Thyroid gland (tissue), 4 donors: ENCODE measurements around the gene NLRC4. TPM values are rescaled to one million over a fixed set of nuclear protein-coding genes. Genes with fewer than 3 reads are reported as not detected.
"Not testable (repeated sequence)": the region's sequence is repeated elsewhere in the genome, so short reads cannot be mapped to it uniquely, and the experiment has no call there.

Experiments used
- DNase-seq, 2 donors: peaks; one replicate each; pipeline ENCODE4 v3.0.0-alpha.2; 2019
- H3K27ac ChIP-seq, 3 donors: fragments of 200-600 bp; sonication (generic); 1 replicate in 2 of 3; 2 replicates in 1 of 3; pipeline ENCODE4 v1.5.1; 2016 to 2019; ENCODE audit warnings: mild to moderate bottlenecking in 1 of 3, moderate library complexity in 1 of 3
- H3K27me3 ChIP-seq: fragments of 200-600 bp; sonication (generic); one replicate; pipeline ENCODE4 v1.5.1; 2019
- H3K36me3 ChIP-seq, 2 donors: fragments of 200-600 bp; sonication (generic); one replicate each; pipeline ENCODE4 v1.5.1; 2016 to 2019
- H3K4me1 ChIP-seq, 2 donors: fragments of 200-600 bp; sonication (generic); one replicate each; pipeline ENCODE4 v1.5.1; 2017 to 2019
- H3K4me3 ChIP-seq, 3 donors: fragments of 200-600 bp; sonication (generic); replicated peaks in 1 of 3; 1 replicate in 2 of 3; 2 replicates in 1 of 3; pipeline ENCODE4 v1.5.1; 2016; ENCODE audit warnings: mild to moderate bottlenecking in 1 of 3
- H3K9me3 ChIP-seq: fragments of 200-600 bp; sonication (generic); one replicate; pipeline ENCODE4 v1.5.1; 2017
- POLR2A ChIP-seq, 2 donors: fragments of 450-650 bp; IDR thresholded peaks; one replicate each; pipeline ENCODE4 v1.6.1; 2017; ENCODE audit warnings: antibody characterized with exemption in 2 of 2, mild to moderate bottlenecking in 2 of 2, moderate library complexity in 1 of 2
- WGBS, 2 donors: methylation state at CpG; one replicate each; pipeline ENCODE4 v1.1.5; 2017; 5-methylcytosine and 5-hydroxymethylcytosine counted together
- intact Hi-C: fragments of 100-400 bp; cut with DNase I; formaldehyde crosslinking; loops from one replicate; pipeline ENCODE4 v1.15.1; 2023
- total RNA-seq, 4 donors: library from RNA; depleted of rRNA; stranded (reverse); fragments of >200 nt; gene quantifications; one replicate each; pipeline ENCODE4 v1.2.3, GENCODE V29; 2016
- TF ChIP-seq, protein P1 (sequence below), 6 experiments: fragments of 200-600 bp in 3 of 6; fragments of 450-650 bp in 3 of 6; sonication (generic) in 3 of 6; IDR thresholded peaks; one replicate each; pipeline ENCODE4 v1.5.1; 2016 to 2019; ENCODE audit warnings: antibody characterized with exemption in 6 of 6, mild to moderate bottlenecking in 2 of 6, inconsistent platforms in 1 of 6, moderate library complexity in 1 of 6

NLRC4 gene, protein sequence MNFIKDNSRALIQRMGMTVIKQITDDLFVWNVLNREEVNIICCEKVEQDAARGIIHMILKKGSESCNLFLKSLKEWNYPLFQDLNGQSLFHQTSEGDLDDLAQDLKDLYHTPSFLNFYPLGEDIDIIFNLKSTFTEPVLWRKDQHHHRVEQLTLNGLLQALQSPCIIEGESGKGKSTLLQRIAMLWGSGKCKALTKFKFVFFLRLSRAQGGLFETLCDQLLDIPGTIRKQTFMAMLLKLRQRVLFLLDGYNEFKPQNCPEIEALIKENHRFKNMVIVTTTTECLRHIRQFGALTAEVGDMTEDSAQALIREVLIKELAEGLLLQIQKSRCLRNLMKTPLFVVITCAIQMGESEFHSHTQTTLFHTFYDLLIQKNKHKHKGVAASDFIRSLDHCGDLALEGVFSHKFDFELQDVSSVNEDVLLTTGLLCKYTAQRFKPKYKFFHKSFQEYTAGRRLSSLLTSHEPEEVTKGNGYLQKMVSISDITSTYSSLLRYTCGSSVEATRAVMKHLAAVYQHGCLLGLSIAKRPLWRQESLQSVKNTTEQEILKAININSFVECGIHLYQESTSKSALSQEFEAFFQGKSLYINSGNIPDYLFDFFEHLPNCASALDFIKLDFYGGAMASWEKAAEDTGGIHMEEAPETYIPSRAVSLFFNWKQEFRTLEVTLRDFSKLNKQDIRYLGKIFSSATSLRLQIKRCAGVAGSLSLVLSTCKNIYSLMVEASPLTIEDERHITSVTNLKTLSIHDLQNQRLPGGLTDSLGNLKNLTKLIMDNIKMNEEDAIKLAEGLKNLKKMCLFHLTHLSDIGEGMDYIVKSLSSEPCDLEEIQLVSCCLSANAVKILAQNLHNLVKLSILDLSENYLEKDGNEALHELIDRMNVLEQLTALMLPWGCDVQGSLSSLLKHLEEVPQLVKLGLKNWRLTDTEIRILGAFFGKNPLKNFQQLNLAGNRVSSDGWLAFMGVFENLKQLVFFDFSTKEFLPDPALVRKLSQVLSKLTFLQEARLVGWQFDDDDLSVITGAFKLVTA
- total RNA-seq = 1 to 10 TPM in 1 of 4 donors, under 1 TPM in 3; 0.29 to 1.7 (median 0.34) TPM

DNA sequence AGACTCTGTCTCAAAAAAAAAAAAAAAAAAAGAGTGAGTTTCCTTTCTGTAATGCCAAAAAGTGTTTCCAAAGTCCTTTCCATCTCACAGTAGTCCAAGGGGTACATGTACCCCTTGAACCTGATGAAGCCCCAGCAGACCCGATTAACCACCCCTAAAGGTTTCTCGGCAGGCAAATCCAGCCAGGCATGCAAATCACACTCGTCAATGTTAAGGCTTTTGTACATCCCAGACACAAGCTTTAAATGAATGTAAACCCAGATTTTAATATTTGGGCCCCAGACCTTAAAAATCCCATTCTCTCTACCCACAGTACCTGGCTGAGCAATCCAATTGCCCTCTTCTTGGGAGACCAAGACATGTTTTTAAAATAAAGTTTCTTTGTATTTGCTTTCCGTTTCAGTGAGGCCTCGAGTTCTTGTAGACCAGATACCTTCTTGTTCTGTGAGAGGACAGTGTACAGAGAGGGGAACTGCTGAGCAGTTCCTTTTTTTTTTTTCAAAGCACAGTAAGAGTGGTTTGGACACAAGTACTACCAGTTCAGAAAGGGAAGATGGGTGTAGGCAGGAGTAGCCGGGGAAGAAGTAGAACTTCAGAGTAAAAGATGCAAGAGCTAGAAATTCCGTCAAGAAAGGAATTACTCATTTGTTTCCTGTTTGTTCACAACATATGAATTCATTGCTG, at the start of gene NLRC4:
Gene NLRC4 (minus strand): TSS at position 465 of the 684 bp plus-strand sequence. CDS start 8,111 bp downstream, outside the sequence.
- TF ChIP-seq POLR2A (IDR thresholded peaks at IDR 0.05) = no peak
- TF ChIP-seq, protein P1, sequence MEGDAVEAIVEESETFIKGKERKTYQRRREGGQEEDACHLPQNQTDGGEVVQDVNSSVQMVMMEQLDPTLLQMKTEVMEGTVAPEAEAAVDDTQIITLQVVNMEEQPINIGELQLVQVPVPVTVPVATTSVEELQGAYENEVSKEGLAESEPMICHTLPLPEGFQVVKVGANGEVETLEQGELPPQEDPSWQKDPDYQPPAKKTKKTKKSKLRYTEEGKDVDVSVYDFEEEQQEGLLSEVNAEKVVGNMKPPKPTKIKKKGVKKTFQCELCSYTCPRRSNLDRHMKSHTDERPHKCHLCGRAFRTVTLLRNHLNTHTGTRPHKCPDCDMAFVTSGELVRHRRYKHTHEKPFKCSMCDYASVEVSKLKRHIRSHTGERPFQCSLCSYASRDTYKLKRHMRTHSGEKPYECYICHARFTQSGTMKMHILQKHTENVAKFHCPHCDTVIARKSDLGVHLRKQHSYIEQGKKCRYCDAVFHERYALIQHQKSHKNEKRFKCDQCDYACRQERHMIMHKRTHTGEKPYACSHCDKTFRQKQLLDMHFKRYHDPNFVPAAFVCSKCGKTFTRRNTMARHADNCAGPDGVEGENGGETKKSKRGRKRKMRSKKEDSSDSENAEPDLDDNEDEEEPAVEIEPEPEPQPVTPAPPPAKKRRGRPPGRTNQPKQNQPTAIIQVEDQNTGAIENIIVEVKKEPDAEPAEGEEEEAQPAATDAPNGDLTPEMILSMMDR (IDR thresholded peaks at IDR 0.05) = no peak
- intact Hi-C loops = no loop called here
- no peak within 1 kb of the TSS for H3K27ac ChIP-seq

DNA sequence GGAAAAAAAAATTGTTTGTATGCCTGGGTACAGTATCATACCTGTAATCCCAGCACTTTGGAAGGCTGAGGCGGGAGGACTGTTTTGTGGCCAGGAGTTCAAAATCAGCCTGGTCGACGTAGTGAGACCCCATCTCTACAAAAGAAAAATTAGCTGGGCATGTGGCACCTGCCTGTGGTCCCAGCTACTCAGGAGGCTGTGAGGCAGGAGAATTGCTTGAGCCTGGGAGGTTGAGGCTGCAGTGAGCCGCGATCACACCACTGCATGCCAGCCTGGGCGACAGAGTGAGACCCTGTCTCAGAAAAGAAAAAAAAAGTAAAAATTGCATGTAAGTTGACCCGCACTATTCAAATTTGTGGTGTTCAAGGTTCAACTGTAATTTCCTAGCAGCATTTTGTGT, 45.9 kb upstream of the NLRC4 start:
- H3K9me3 ChIP-seq = no peaks in the 10 kb centered on the region
- H3K27ac ChIP-seq = no peak overlapping the region
- DNase-seq = no peak
- intact Hi-C loops = no loop called here
- peaks cover 0 to 8% of the 10 kb centered on the region in 2 donors for H3K36me3 ChIP-seq
- no peak overlapping the region for H3K4me3 ChIP-seq
- TF ChIP-seq, protein P1 (IDR thresholded peaks at IDR 0.05) = no peak
- TF ChIP-seq POLR2A (IDR thresholded peaks at IDR 0.05) = no peak
- 90 to 97% methylated on average over 7 of the region's 7 CpGs for WGBS, 2 donors
- H3K4me1 ChIP-seq = no peaks in the 10 kb centered on the region
- H3K27me3 ChIP-seq = no peaks in the 10 kb centered on the region

More for the DNA sequence above, at the start of gene NLRC4:
- Histone ChIP-seq H3K4me3 (no peak within 1 kb of the TSS), H3K4me1 (no peaks in the 10 kb centered on the region), H3K36me3 (no peaks in the 10 kb centered on the region), H3K27me3 (no peaks in the 10 kb centered on the region), H3K9me3 (no peaks in the 10 kb centered on the region)
- DNase-seq = no peak
- 64 to 76% methylated on average over 7 of the region's 7 CpGs for WGBS, 2 donors

DNA sequence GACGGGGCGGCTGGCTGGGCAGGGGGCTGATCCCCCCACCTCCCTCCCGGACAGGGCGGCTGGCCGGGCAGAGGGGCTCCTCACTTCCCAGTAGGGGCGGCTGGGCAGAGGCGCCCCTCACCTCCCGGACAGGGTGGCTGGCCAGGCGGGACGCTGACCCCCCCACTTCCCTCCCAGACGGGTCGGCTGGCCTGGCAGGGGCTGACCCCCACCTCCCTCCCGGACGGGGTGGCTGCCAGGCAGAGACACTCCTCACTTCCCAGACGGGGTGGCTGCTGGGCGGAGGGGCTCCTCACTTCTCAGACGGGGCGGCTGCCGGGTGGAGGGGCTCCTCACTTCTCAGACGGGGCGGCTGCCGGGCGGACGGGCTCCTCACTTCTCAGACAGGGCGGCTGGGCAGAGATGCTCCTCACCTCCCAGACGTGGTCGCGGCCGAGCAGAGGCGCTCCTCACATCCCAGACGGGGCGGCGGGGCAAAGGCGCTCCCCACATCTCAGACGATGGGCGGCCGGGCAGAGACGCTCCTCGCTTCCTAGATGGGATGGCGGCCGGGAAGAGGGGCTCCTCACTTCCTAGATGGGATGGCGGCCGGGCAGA, 29.4 kb upstream of the NLRC4 start:
- WGBS, 2 donors = 97 to 99% methylated on average over 13 to 27 of the region's 43 CpGs
- H3K9me3 ChIP-seq, DNase-seq, H3K27ac ChIP-seq, intact Hi-C loops, H3K27me3 ChIP-seq, H3K4me3 ChIP-seq, H3K4me1 ChIP-seq: not testable (repeated sequence)
- H3K36me3 ChIP-seq = peaks cover 16 to 20% of the 10 kb centered on the region in 2 donors

DNA sequence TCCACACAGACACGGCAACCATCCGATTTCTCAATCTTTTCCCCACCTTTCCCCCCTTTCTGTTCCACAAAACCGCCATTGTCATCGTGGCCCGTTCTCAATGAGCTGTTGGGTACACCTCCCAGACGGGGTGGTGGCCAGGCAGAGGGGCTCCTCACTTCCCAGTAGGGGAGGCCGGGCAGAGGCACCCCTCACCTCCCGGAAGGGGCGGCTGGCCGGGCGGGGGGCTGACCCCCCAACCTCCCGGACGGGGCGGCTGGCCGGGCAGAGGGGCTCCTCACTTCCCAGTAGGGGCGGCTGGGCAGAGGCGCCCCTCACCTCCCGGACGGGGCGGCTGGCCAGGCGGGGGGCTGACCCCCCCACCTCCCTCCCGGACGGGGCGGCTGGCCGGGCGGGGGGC, 28.8 kb upstream of the NLRC4 start:
- H3K4me1 ChIP-seq, H3K27me3 ChIP-seq, H3K27ac ChIP-seq, H3K9me3 ChIP-seq, intact Hi-C loops, H3K4me3 ChIP-seq, DNase-seq: not testable (repeated sequence)
- peaks cover 13 to 20% of the 10 kb centered on the region in 2 donors for H3K36me3 ChIP-seq
- WGBS, 2 donors = 99% methylated on average over 9 of the region's 26 CpGs

DNA sequence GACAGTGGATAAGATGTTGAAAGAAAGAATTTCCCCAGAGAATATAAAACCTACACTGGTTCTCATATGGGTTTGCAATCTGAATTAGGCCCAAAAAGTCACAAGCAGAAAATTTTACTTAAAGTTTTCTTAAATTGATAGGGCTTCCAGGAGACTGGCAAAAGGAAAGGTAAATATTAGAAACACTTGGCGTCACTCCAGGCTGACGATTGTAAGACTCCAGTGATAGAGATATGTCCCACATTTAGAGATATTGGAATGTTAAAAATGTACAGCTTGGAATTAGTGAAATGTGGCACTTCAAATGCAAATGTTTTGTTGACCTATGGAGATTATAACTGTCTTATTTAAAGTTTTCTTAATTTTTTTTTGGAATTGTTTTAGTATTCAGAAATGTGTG, 27.1 kb upstream of the NLRC4 start:
- DNase-seq = peak in 1 of 2 donors; percentile 11
- WGBS, 2 donors = 73 to 78% methylated on average over 2 of the region's 2 CpGs
- H3K4me1 ChIP-seq = peaks cover 0 to 10% of the 10 kb centered on the region in 2 donors
- no peak overlapping the region for H3K4me3 ChIP-seq
- H3K9me3 ChIP-seq = no peaks in the 10 kb centered on the region
- TF ChIP-seq POLR2A (IDR thresholded peaks at IDR 0.05) = no peak
- TF ChIP-seq, protein P1 (IDR thresholded peaks at IDR 0.05) = no peak
- H3K27ac ChIP-seq = no peak overlapping the region
- H3K27me3 ChIP-seq = no peaks in the 10 kb centered on the region
- intact Hi-C loops = no loop called here
- peaks cover 10 to 20% of the 10 kb centered on the region in 2 donors for H3K36me3 ChIP-seq
